Endodermal cell (in vitro differentiated cells): Measurements from ENCODE around the gene FHIP2A. TPM values are rescaled to one million over a fixed set of nuclear protein-coding genes. Genes with fewer than 3 reads are reported as not detected.

Experiments
- DNase-seq: peaks from one replicate; pipeline ENCODE4 v3.0.0-alpha.2; 2017
- H3K27ac ChIP-seq: 2 replicates; pipeline ENCODE4 v1.5.1; 2013; ENCODE audit warnings: mild to moderate bottlenecking, low read depth, low read length, moderate library complexity
- H3K27me3 ChIP-seq: 2 replicates; pipeline ENCODE4 v1.6.1; 2013; ENCODE audit warnings: mild to moderate bottlenecking, low read length, moderate library complexity; ENCODE audit not compliant: insufficient read depth, control insufficient read depth, poor library complexity, severe bottlenecking
- H3K36me3 ChIP-seq: 2 replicates; pipeline ENCODE4 v1.7.0; 2013; ENCODE audit warnings: mild to moderate bottlenecking, low read length, moderate library complexity; ENCODE audit not compliant: control insufficient read depth, insufficient read depth
- H3K4me1 ChIP-seq: one replicate; pipeline ENCODE4 v1.7.0; 2013; ENCODE audit warnings: low read length; ENCODE audit not compliant: control insufficient read depth, insufficient read depth
- H3K4me3 ChIP-seq: 2 replicates; pipeline ENCODE4 v1.5.1; 2013; ENCODE audit warnings: mild to moderate bottlenecking, low read length, moderate library complexity
- H3K9ac ChIP-seq: 2 replicates; pipeline ENCODE4 v1.6.1; 2013; ENCODE audit warnings: mild to moderate bottlenecking, low read length, moderate library complexity; ENCODE audit not compliant: poor library complexity, severe bottlenecking; ENCODE audit errors: extremely low read depth
- H3K9me3 ChIP-seq: 2 replicates; pipeline ENCODE4 v1.6.1; 2013; ENCODE audit warnings: mild to moderate bottlenecking, low read length, moderate library complexity; ENCODE audit not compliant: control insufficient read depth
- H3K27ac Mint-ChIP-seq: 2 replicates; pipeline ENCODE4 v1.8.0; 2020; ENCODE audit warnings: mixed read lengths
- H3K27me3 Mint-ChIP-seq: 2 replicates; pipeline ENCODE4 v1.8.0; 2021; ENCODE audit warnings: mild to moderate bottlenecking, mixed read lengths; ENCODE audit not compliant: insufficient read depth
- H3K36me3 Mint-ChIP-seq: 2 replicates; pipeline ENCODE4 v1.8.0; 2020; ENCODE audit warnings: low read depth, mixed read lengths
- H3K4me1 Mint-ChIP-seq: 2 replicates; pipeline ENCODE4 v1.8.0; 2020; ENCODE audit warnings: mixed read lengths
- H3K4me3 Mint-ChIP-seq: 2 replicates; pipeline ENCODE4 v1.8.0; 2020; ENCODE audit warnings: mild to moderate bottlenecking, moderate library complexity, mixed read lengths
- H3K9me3 Mint-ChIP-seq: 2 replicates; pipeline ENCODE4 v1.8.0; 2020; ENCODE audit warnings: mild to moderate bottlenecking, mixed read lengths
- WGBS, 2 experiments: methylation state at CpG; one replicate each; pipeline versions ENCODE4 v1.1.5 to v1.1.7; 2013; ENCODE audit warnings: missing lambda C conversion rate in 2 of 2, mixed read lengths in 1 of 2; ENCODE audit not compliant: insufficient coverage in 1 of 2, insufficient read length in 1 of 2; 5-methylcytosine and 5-hydroxymethylcytosine counted together
- total RNA-seq, 2 donors: library from RNA; stranded (reverse); fragmentation: NEBNext Ultra II Directional in 1 of 2; extraction: Animal tissue kit (Norgen Biotek cat#: 25700) in 1 of 2; gene quantifications; 2 replicates in 1 of 2; 3 replicates in 1 of 2; pipeline ENCODE4 v1.2.1, GENCODE V29; 2021
- TF ChIP-seq, protein P1 (sequence below): fragments of 200-600 bp; sonication (generic); conservative IDR thresholded peaks from 2 replicates; pipeline ENCODE4 v1.5.0; 2021; ENCODE audit warnings: antibody characterized with exemption, mild to moderate bottlenecking

Gene FHIP2A
- total RNA-seq, 2 donors from 2014 or later = 24.4 to 28.8 TPM

DNA sequence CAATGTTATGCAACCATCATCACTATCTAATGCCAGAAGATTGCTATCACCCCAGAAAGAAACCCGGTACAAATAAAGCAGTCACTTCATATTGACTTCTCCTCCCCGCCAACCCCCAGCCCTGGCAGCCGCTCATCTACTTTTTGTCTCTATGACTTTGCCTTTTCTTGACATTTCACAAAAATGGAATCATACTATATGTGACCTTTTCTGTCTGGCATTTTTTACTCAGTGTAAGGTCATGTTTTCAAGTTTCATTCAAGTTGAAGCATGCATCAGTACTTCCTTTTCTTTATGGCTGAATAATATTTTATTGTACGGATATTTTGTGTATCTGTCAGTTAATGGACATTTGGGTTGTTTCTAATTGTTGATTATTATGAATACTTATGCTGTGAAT is 28.1 kb downstream of the FHIP2A start:
- Histone ChIP-seq H3K9me3 (peaks cover 7% of the 10 kb centered on the region), H3K27me3 (no peaks in the 10 kb centered on the region), H3K27ac (no peak overlapping the region), H3K4me3 (no peak overlapping the region), H3K4me1 (no peaks in the 10 kb centered on the region), H3K9ac (no peak overlapping the region), H3K36me3 (peaks cover 77% of the 10 kb centered on the region)
- TF ChIP-seq, protein P1, sequence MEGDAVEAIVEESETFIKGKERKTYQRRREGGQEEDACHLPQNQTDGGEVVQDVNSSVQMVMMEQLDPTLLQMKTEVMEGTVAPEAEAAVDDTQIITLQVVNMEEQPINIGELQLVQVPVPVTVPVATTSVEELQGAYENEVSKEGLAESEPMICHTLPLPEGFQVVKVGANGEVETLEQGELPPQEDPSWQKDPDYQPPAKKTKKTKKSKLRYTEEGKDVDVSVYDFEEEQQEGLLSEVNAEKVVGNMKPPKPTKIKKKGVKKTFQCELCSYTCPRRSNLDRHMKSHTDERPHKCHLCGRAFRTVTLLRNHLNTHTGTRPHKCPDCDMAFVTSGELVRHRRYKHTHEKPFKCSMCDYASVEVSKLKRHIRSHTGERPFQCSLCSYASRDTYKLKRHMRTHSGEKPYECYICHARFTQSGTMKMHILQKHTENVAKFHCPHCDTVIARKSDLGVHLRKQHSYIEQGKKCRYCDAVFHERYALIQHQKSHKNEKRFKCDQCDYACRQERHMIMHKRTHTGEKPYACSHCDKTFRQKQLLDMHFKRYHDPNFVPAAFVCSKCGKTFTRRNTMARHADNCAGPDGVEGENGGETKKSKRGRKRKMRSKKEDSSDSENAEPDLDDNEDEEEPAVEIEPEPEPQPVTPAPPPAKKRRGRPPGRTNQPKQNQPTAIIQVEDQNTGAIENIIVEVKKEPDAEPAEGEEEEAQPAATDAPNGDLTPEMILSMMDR = no peak
- peaks cover 6% of the 10 kb centered on the region for H3K9me3 Mint-ChIP-seq
- DNase-seq = no peak
- H3K27ac Mint-ChIP-seq = no peak overlapping the region
- H3K36me3 Mint-ChIP-seq = peaks cover 73% of the 10 kb centered on the region
- H3K27me3 Mint-ChIP-seq = no peaks in the 10 kb centered on the region
- H3K4me1 Mint-ChIP-seq = no peaks in the 10 kb centered on the region
- no peak overlapping the region for H3K4me3 Mint-ChIP-seq
- WGBS, 2 experiments = 94 to 100% methylated on average over 4 of the region's 4 CpGs

DNA sequence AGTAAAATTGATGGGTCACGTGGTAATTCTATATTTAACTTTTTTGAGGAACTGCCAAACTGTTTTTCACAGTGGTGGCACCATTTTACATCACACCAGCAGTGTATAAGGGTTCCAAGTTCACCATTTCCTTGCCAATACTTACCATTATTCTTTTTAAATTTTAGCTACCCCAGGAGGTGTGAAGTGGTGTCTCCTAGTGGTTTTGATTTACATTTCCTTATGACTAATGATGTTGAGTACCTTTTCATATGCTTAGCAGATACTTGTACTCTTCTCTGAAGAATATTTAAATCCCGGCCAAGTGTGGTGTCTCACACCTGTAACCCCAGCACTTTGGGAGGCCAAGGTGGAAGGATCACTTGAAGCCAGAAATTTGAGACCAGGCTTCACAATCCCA is 28.5 kb downstream of the FHIP2A start:
- TF ChIP-seq, protein P1 = no peak
- Histone ChIP-seq H3K36me3 (peaks cover 80% of the 10 kb centered on the region), H3K9me3 (peaks cover 7% of the 10 kb centered on the region)

DNA sequence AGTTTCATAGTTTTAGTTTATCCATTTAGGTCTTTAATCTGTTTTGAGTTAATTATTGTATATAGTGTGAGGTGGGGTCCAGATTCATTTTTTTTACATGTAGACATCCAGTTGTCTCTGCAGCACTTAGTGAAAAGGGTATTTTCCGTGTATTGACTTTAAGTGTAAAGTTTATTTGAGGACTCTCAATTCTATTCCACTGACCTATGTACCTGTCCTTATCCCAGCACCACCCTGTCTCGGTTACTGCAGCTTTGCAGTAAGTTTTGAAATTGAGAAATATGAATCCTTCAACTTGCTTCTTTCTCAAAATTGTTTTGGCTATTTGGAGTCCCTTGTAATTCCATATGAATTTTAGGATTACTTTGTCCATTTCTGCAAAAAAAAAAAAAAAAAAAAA is 29.8 kb downstream of the FHIP2A start:
- Mint-ChIP-seq H3K4me1 (no peaks in the 10 kb centered on the region), H3K36me3 (peaks cover 74% of the 10 kb centered on the region), H3K27me3 (no peaks in the 10 kb centered on the region), H3K27ac (no peak overlapping the region), H3K4me3 (no peak overlapping the region), H3K9me3 (peaks cover 6% of the 10 kb centered on the region)
- no peak overlapping the region for H3K27ac ChIP-seq
- no peak overlapping the region for H3K4me3 ChIP-seq
- no peaks in the 10 kb centered on the region for H3K27me3 ChIP-seq
- no peak overlapping the region for H3K9ac ChIP-seq
- no peak for DNase-seq
- H3K9me3 ChIP-seq = peaks cover 7% of the 10 kb centered on the region
- no peaks in the 10 kb centered on the region for H3K4me1 ChIP-seq
- 84% methylated on average over 2 of the region's 2 CpGs; no CpG with 5 or more reads in 1 of the 2 experiments for WGBS, 2 experiments
- H3K36me3 ChIP-seq = peaks cover 80% of the 10 kb centered on the region
- TF ChIP-seq, protein P1 = no peak

More for the DNA sequence above, 28.5 kb downstream of the FHIP2A start:
- H3K4me3 ChIP-seq = no peak overlapping the region
- no peak overlapping the region for H3K9ac ChIP-seq
- H3K4me1 ChIP-seq = no peaks in the 10 kb centered on the region
- Mint-ChIP-seq H3K27me3 (no peaks in the 10 kb centered on the region), H3K4me1 (no peaks in the 10 kb centered on the region), H3K9me3 (peaks cover 6% of the 10 kb centered on the region), H3K27ac (no peak overlapping the region), H3K4me3 (no peak overlapping the region), H3K36me3 (peaks cover 73% of the 10 kb centered on the region)
- no peaks in the 10 kb centered on the region for H3K27me3 ChIP-seq
- H3K27ac ChIP-seq = no peak overlapping the region
- WGBS, 2 experiments = 70 to 100% methylated on average over 1 to 2 of the region's 2 CpGs
- no peak for DNase-seq
